ENCODE data around the gene WBP1L.

The WBP1L gene

GRCh38 chr10:102759497-102760210 is 15.9 kb downstream of the WBP1L start:
- Histone ChIP-seq H2AFZ (ENCODE audit: low read length, unreplicated experiment) (no peak overlapping the region), H3K36me3 (ENCODE audit: insufficient read depth, low read length) (no peaks in the 10 kb centered on the region), H3K4me1 (ENCODE audit: control insufficient read depth, insufficient read depth, low read length, unreplicated experiment) (peaks cover 14% of the 10 kb centered on the region), H3K79me2 (ENCODE audit: control insufficient read depth, insufficient read depth, low read length, unreplicated experiment) (peaks cover 32% of the 10 kb centered on the region), H3K4me3 (ENCODE audit: low read depth, low read length) (no peak overlapping the region), H3K27ac (ENCODE audit: low read depth, low read length) (no peak overlapping the region), H3K27me3 (ENCODE audit: insufficient read depth, low read length) (no peaks in the 10 kb centered on the region)

GRCh38 chr10:102761981-102762380 is 18.2 kb downstream of the WBP1L start:
- no peak overlapping the region for H2AFZ ChIP-seq (ENCODE audit: low read length, unreplicated experiment)
- H3K4me1 ChIP-seq (ENCODE audit: control insufficient read depth, insufficient read depth, low read length, unreplicated experiment), result peaks cover 19% of the 10 kb centered on the region
- H3K4me3 ChIP-seq (ENCODE audit: low read depth, low read length), result no peak overlapping the region
- no peaks in the 10 kb centered on the region for H3K36me3 ChIP-seq (ENCODE audit: insufficient read depth, low read length)
- H3K79me2 ChIP-seq (ENCODE audit: control insufficient read depth, insufficient read depth, low read length, unreplicated experiment), result peaks cover 30% of the 10 kb centered on the region
- H3K27ac ChIP-seq (ENCODE audit: low read depth, low read length), result no peak overlapping the region
- H3K27me3 ChIP-seq (ENCODE audit: insufficient read depth, low read length), result no peaks in the 10 kb centered on the region

- H3K27me3 ChIP-seq (ENCODE audit: insufficient read depth, low read length), result no peaks in the 10 kb centered on the region
- H3K36me3 ChIP-seq (ENCODE audit: insufficient read depth, low read length), result no peaks in the 10 kb centered on the region
- H2AFZ ChIP-seq (ENCODE audit: low read length, unreplicated experiment), result no peak overlapping the region
- H3K4me1 ChIP-seq (ENCODE audit: control insufficient read depth, insufficient read depth, low read length, unreplicated experiment), result peaks cover 24% of the 10 kb centered on the region
- no peak overlapping the region for H3K4me3 ChIP-seq (ENCODE audit: low read depth, low read length)
- H3K79me2 ChIP-seq (ENCODE audit: control insufficient read depth, insufficient read depth, low read length, unreplicated experiment), result peaks cover 26% of the 10 kb centered on the region
- H3K27ac ChIP-seq (ENCODE audit: low read depth, low read length), result no peak overlapping the region
Measured at GRCh38 chr10:102762401-102763015, 18.8 kb downstream of the WBP1L start.

- no peaks in the 10 kb centered on the region for H3K36me3 ChIP-seq (ENCODE audit: insufficient read depth, low read length)
- H3K79me2 ChIP-seq (ENCODE audit: control insufficient read depth, insufficient read depth, low read length, unreplicated experiment), result peaks cover 24% of the 10 kb centered on the region
- no peak overlapping the region for H2AFZ ChIP-seq (ENCODE audit: low read length, unreplicated experiment)
- H3K4me1 ChIP-seq (ENCODE audit: control insufficient read depth, insufficient read depth, low read length, unreplicated experiment), result peaks cover 24% of the 10 kb centered on the region
- no peak overlapping the region for H3K4me3 ChIP-seq (ENCODE audit: low read depth, low read length)
- H3K27me3 ChIP-seq (ENCODE audit: insufficient read depth, low read length), result no peaks in the 10 kb centered on the region
- no peak overlapping the region for H3K27ac ChIP-seq (ENCODE audit: low read depth, low read length)
Measured at GRCh38 chr10:102763037-102763607, 19.4 kb downstream of the WBP1L start.

GRCh38 chr10:102764470-102765161 is 20.9 kb downstream of the WBP1L start:
- no peaks in the 10 kb centered on the region for H3K27me3 ChIP-seq (ENCODE audit: insufficient read depth, low read length)
- no peaks in the 10 kb centered on the region for H3K36me3 ChIP-seq (ENCODE audit: insufficient read depth, low read length)
- no peak overlapping the region for H3K27ac ChIP-seq (ENCODE audit: low read depth, low read length)
- peaks cover 22% of the 10 kb centered on the region for H3K79me2 ChIP-seq (ENCODE audit: control insufficient read depth, insufficient read depth, low read length, unreplicated experiment)
- H3K4me3 ChIP-seq (ENCODE audit: low read depth, low read length), result no peak overlapping the region
- peaks cover 24% of the 10 kb centered on the region for H3K4me1 ChIP-seq (ENCODE audit: control insufficient read depth, insufficient read depth, low read length, unreplicated experiment)
- H2AFZ ChIP-seq (ENCODE audit: low read length, unreplicated experiment), result no peak overlapping the region

GRCh38 chr10:102765336-102765735 is 21.6 kb downstream of the WBP1L start:
- peaks cover 22% of the 10 kb centered on the region for H3K79me2 ChIP-seq (ENCODE audit: control insufficient read depth, insufficient read depth, low read length, unreplicated experiment)
- no peak overlapping the region for H3K27ac ChIP-seq (ENCODE audit: low read depth, low read length)
- H3K4me1 ChIP-seq (ENCODE audit: control insufficient read depth, insufficient read depth, low read length, unreplicated experiment), result peaks cover 24% of the 10 kb centered on the region
- H3K4me3 ChIP-seq (ENCODE audit: low read depth, low read length), result no peak overlapping the region
- H2AFZ ChIP-seq (ENCODE audit: low read length, unreplicated experiment), result no peak overlapping the region
- no peaks in the 10 kb centered on the region for H3K36me3 ChIP-seq (ENCODE audit: insufficient read depth, low read length)
- H3K27me3 ChIP-seq (ENCODE audit: insufficient read depth, low read length), result no peaks in the 10 kb centered on the region

- Histone ChIP-seq H3K27me3 (ENCODE audit: insufficient read depth, low read length) (no peaks in the 10 kb centered on the region), H3K79me2 (ENCODE audit: control insufficient read depth, insufficient read depth, low read length, unreplicated experiment) (peaks cover 16% of the 10 kb centered on the region), H3K4me1 (ENCODE audit: control insufficient read depth, insufficient read depth, low read length, unreplicated experiment) (peaks cover 18% of the 10 kb centered on the region), H3K27ac (ENCODE audit: low read depth, low read length) (no peak overlapping the region), H3K4me3 (ENCODE audit: low read depth, low read length) (no peak overlapping the region), H3K36me3 (ENCODE audit: insufficient read depth, low read length) (no peaks in the 10 kb centered on the region), H2AFZ (ENCODE audit: low read length, unreplicated experiment) (no peak overlapping the region)
Measured at GRCh38 chr10:102767428-102768160, 23.8 kb downstream of the WBP1L start.

GRCh38 chr10:102769375-102770107 is 25.8 kb downstream of the WBP1L start:
- H3K27me3 ChIP-seq (ENCODE audit: insufficient read depth, low read length), result no peaks in the 10 kb centered on the region
- H3K4me1 ChIP-seq (ENCODE audit: control insufficient read depth, insufficient read depth, low read length, unreplicated experiment), result peaks cover 28% of the 10 kb centered on the region
- no peaks in the 10 kb centered on the region for H3K36me3 ChIP-seq (ENCODE audit: insufficient read depth, low read length)
- peaks cover 21% of the 10 kb centered on the region for H3K79me2 ChIP-seq (ENCODE audit: control insufficient read depth, insufficient read depth, low read length, unreplicated experiment)
- no peak overlapping the region for H2AFZ ChIP-seq (ENCODE audit: low read length, unreplicated experiment)
- H3K27ac ChIP-seq (ENCODE audit: low read depth, low read length), result no peak overlapping the region
- no peak overlapping the region for H3K4me3 ChIP-seq (ENCODE audit: low read depth, low read length)

GRCh38 chr10:102770108-102770482 is 26.3 kb downstream of the WBP1L start:
- Histone ChIP-seq H2AFZ (ENCODE audit: low read length, unreplicated experiment) (no peak overlapping the region), H3K27me3 (ENCODE audit: insufficient read depth, low read length) (no peaks in the 10 kb centered on the region), H3K27ac (ENCODE audit: low read depth, low read length) (no peak overlapping the region), H3K79me2 (ENCODE audit: control insufficient read depth, insufficient read depth, low read length, unreplicated experiment) (peaks cover 20% of the 10 kb centered on the region), H3K4me3 (ENCODE audit: low read depth, low read length) (no peak overlapping the region), H3K36me3 (ENCODE audit: insufficient read depth, low read length) (no peaks in the 10 kb centered on the region), H3K4me1 (ENCODE audit: control insufficient read depth, insufficient read depth, low read length, unreplicated experiment) (peaks cover 33% of the 10 kb centered on the region)

- peaks cover 40% of the 10 kb centered on the region for H3K4me1 ChIP-seq (ENCODE audit: control insufficient read depth, insufficient read depth, low read length, unreplicated experiment)
- peaks cover 21% of the 10 kb centered on the region for H3K79me2 ChIP-seq (ENCODE audit: control insufficient read depth, insufficient read depth, low read length, unreplicated experiment)
- H3K36me3 ChIP-seq (ENCODE audit: insufficient read depth, low read length), result no peaks in the 10 kb centered on the region
- H2AFZ ChIP-seq (ENCODE audit: low read length, unreplicated experiment), result no peak overlapping the region
- no peak overlapping the region for H3K4me3 ChIP-seq (ENCODE audit: low read depth, low read length)
- no peaks in the 10 kb centered on the region for H3K27me3 ChIP-seq (ENCODE audit: insufficient read depth, low read length)
- no peak overlapping the region for H3K27ac ChIP-seq (ENCODE audit: low read depth, low read length)
Measured at GRCh38 chr10:102770792-102771191, 27.0 kb downstream of the WBP1L start.
